Panc1 (cell line): ENCODE results near the gene TFB1M.

Experiments
- CTCF ChIP-seq: fragments of 450-650 bp; IDR thresholded peaks from 2 replicates; pipeline ENCODE4 v1.5.1; 2017; ENCODE audit warnings: mild to moderate bottlenecking
- POLR2AphosphoS5 ChIP-seq: IDR thresholded peaks from 2 replicates; pipeline ENCODE4 v1.6.1; 2012; ENCODE audit warnings: mild to moderate bottlenecking, low read depth, low read length, moderate library complexity
- REST ChIP-seq, 2 experiments: IDR thresholded peaks; 2 replicates each; pipeline ENCODE4 v1.6.1; 2011 to 2012; ENCODE audit warnings: low read depth in 2 of 2, control low read depth in 1 of 2, low read length in 1 of 2, mild to moderate bottlenecking in 1 of 2, moderate library complexity in 1 of 2; ENCODE audit not compliant: insufficient read depth in 1 of 2
- SIN3A ChIP-seq: IDR thresholded peaks from 2 replicates; pipeline ENCODE4 v1.6.1; 2012; ENCODE audit warnings: low read depth, mild to moderate bottlenecking, low read length, moderate library complexity, borderline replicate concordance; ENCODE audit not compliant: insufficient read depth
- TCF7L2 ChIP-seq: IDR thresholded peaks from 2 replicates; pipeline ENCODE4 v1.6.1; 2011; ENCODE audit warnings: mild to moderate bottlenecking, low read depth, low read length, inconsistent platforms

- TF ChIP-seq CTCF (peak; percentile 13; the same call in 1 of the 2 replicates), POLR2AphosphoS5 (no peak), TCF7L2 (no peak), SIN3A (no peak), REST (IDR thresholded peaks at IDR 0.05; ENCODE audit: insufficient read depth in 1 of 2, low read depth in 2 of 2, low read length in 1 of 2) (no peak)
Observed at GRCh38 chr6:155340464-155341129, 26.3 kb upstream of the TFB1M start.
